Gastrocnemius medialis (tissue), 4 donors: ENCODE measurements around the gene RPS4Y1.

Experiments
- POLR2A ChIP-seq, 2 donors: fragments of 450-650 bp; IDR thresholded peaks; one replicate each; pipeline ENCODE4 v1.6.1; 2017; ENCODE audit warnings: antibody characterized with exemption in 2 of 2, mild to moderate bottlenecking in 2 of 2, moderate library complexity in 2 of 2
- TF ChIP-seq, protein P1 (sequence below), 5 experiments: fragments of 450-650 bp in 3 of 5; fragments of 200-600 bp in 2 of 5; sonication (generic) in 2 of 5; IDR thresholded peaks in 4 of 5; conservative IDR thresholded peaks in 1 of 5; 1 replicate in 4 of 5; 2 replicates in 1 of 5; pipeline ENCODE4 v1.5.1; 2016 to 2019; ENCODE audit warnings: antibody characterized with exemption in 5 of 5, mild to moderate bottlenecking in 3 of 5, moderate library complexity in 3 of 5

DNA sequence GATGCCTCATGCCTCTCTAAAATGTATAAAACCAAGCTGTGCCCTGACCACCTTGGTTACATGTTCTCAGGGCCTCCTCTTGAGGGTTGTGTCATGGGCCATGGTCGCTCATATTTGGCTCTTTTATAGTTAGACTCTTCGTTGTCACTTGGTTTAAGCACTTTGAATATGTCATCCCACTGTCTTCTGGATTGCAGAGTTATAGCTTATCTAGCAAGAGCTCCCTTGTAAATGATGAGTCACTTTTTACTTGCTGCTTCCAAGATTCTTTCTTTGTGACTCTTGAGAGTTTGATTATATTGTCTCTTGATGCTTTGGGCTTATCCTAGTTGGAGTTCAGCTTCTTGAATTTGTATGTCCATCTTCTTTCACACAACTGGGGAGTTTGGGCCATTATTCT is 19.1 kb downstream of the RPS4Y1 start:
- TF ChIP-seq POLR2A (IDR thresholded peaks at IDR 0.05): no peak
- TF ChIP-seq, protein P1, sequence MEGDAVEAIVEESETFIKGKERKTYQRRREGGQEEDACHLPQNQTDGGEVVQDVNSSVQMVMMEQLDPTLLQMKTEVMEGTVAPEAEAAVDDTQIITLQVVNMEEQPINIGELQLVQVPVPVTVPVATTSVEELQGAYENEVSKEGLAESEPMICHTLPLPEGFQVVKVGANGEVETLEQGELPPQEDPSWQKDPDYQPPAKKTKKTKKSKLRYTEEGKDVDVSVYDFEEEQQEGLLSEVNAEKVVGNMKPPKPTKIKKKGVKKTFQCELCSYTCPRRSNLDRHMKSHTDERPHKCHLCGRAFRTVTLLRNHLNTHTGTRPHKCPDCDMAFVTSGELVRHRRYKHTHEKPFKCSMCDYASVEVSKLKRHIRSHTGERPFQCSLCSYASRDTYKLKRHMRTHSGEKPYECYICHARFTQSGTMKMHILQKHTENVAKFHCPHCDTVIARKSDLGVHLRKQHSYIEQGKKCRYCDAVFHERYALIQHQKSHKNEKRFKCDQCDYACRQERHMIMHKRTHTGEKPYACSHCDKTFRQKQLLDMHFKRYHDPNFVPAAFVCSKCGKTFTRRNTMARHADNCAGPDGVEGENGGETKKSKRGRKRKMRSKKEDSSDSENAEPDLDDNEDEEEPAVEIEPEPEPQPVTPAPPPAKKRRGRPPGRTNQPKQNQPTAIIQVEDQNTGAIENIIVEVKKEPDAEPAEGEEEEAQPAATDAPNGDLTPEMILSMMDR (IDR thresholded peaks at IDR 0.05 in 4 of 5, conservative IDR thresholded peaks at IDR 0.05 in 1 of 5): no peak
